BE2C (cell line): Measurements from ENCODE around the gene PRCD.

Source experiments
- DNase-seq: peaks from one replicate; pipeline ENCODE4 v3.0.0-alpha.2; 2020
- H3K27me3 ChIP-seq: fragments of 250-450 bp; sonication (Bioruptor Pico); 2 replicates; pipeline ENCODE4 v1.5.1; 2020; ENCODE audit warnings: mild to moderate bottlenecking
- H3K36me3 ChIP-seq: fragments of 250-450 bp; sonication (Bioruptor Pico); 2 replicates; pipeline ENCODE4 v1.5.1; 2020; ENCODE audit warnings: mild to moderate bottlenecking
- H3K4me1 ChIP-seq: fragments of 250-450 bp; sonication (Bioruptor Pico); 2 replicates; pipeline ENCODE4 v1.5.1; 2020
- H3K4me3 ChIP-seq: 2 replicates; pipeline ENCODE4 v1.5.1; 2011; ENCODE audit warnings: low read depth, low read length
- H3K9me3 ChIP-seq: fragments of 250-450 bp; sonication (Bioruptor Pico); 2 replicates; pipeline ENCODE4 v1.5.1; 2020
- CTCF ChIP-seq: IDR thresholded peaks from 2 replicates; pipeline ENCODE4 v1.5.1; 2012; ENCODE audit warnings: mild to moderate bottlenecking, low read depth, low read length

Gene PRCD

GRCh38 chr17:76540381-76541300, 797 bp downstream of the PRCD start:
- H3K9me3 ChIP-seq, result no peaks in the 10 kb centered on the region
- peak overlapping the region; percentile 15; the same call in 1 of the 2 replicates for H3K4me3 ChIP-seq
- H3K36me3 ChIP-seq, result peaks cover 14% of the 10 kb centered on the region
- peaks cover 41% of the 10 kb centered on the region for H3K4me1 ChIP-seq
- peak; percentile 98 for DNase-seq
- no peaks in the 10 kb centered on the region for H3K27me3 ChIP-seq
- no peak for TF ChIP-seq CTCF

GRCh38 chr17:76541739-76542454, 2.1 kb downstream of the PRCD start:
- Histone ChIP-seq H3K27me3 (no peaks in the 10 kb centered on the region), H3K4me1 (peaks cover 43% of the 10 kb centered on the region), H3K36me3 (peaks cover 5% of the 10 kb centered on the region), H3K4me3 (peak overlapping the region; percentile 78; the same call in 1 of the 2 replicates), H3K9me3 (no peaks in the 10 kb centered on the region)
- TF ChIP-seq CTCF, result no peak
- DNase-seq, result no peak

GRCh38 chr17:76542566-76542971, 2.7 kb downstream of the PRCD start:
- no peak for DNase-seq
- Histone ChIP-seq H3K36me3 (peaks cover 5% of the 10 kb centered on the region), H3K27me3 (no peaks in the 10 kb centered on the region), H3K4me3 (peak overlapping the region; percentile 78), H3K9me3 (no peaks in the 10 kb centered on the region), H3K4me1 (peaks cover 46% of the 10 kb centered on the region)
- TF ChIP-seq CTCF, result no peak

GRCh38 chr17:76542984-76543383, 3.1 kb downstream of the PRCD start:
- peak overlapping the region; percentile 78 for H3K4me3 ChIP-seq
- H3K4me1 ChIP-seq, result peaks cover 49% of the 10 kb centered on the region
- DNase-seq, result peak; percentile 72
- no peak for TF ChIP-seq CTCF
- peaks cover 9% of the 10 kb centered on the region for H3K36me3 ChIP-seq
- H3K9me3 ChIP-seq, result no peaks in the 10 kb centered on the region
- no peaks in the 10 kb centered on the region for H3K27me3 ChIP-seq

- no peak for TF ChIP-seq CTCF
- H3K4me1 ChIP-seq, result peaks cover 50% of the 10 kb centered on the region
- DNase-seq, result no peak
- peak overlapping the region; percentile 78 for H3K4me3 ChIP-seq
- H3K27me3 ChIP-seq, result no peaks in the 10 kb centered on the region
- H3K36me3 ChIP-seq, result peaks cover 13% of the 10 kb centered on the region
- no peaks in the 10 kb centered on the region for H3K9me3 ChIP-seq
Measured at GRCh38 chr17:76543482-76543825, 3.6 kb downstream of the PRCD start.
